ENCODE results near the gene CORO2B. TPM values are rescaled to one million over a fixed set of nuclear protein-coding genes. Genes with fewer than 3 reads are reported as not detected.

The CORO2B gene
- total RNA-seq, 1 donor from 2014 or later = 6.6 TPM

GRCh38 chr15:68553314-68553993 lies 25.3 kb upstream of the CORO2B start:
- intact Hi-C loops (cut with DNase I) = no loop called here
- ATAC-seq (ENCODE audit: poor library complexity) (no peak), DNase-seq (no peak)

GRCh38 chr15:68553994-68554720 lies 24.6 kb upstream of the CORO2B start:
- DNase-seq (no peak), ATAC-seq (ENCODE audit: poor library complexity) (peak; percentile 76)
- intact Hi-C loops (cut with DNase I) = no loop called here

GRCh38 chr15:68554721-68555678 lies 23.8 kb upstream of the CORO2B start:
- DNase-seq = no peak
- intact Hi-C loops (cut with DNase I) = loop anchor here (5.0 kb wide), 1 partner anchor 117 kb away; no protein-coding TSS in a partner anchor
- ATAC-seq (ENCODE audit: poor library complexity) = no peak

- intact Hi-C loops (cut with DNase I) = loop anchor here (2.0 to 5.0 kb wide), 2 partner anchors 117 to 319 kb away; no protein-coding TSS in a partner anchor
- DNase-seq = no peak
Measured at GRCh38 chr15:68555679-68556037, 23.1 kb upstream of the CORO2B start.

GRCh38 chr15:68556139-68556990 lies 22.4 kb upstream of the CORO2B start:
- no peak for ATAC-seq (ENCODE audit: poor library complexity)
- no peak for DNase-seq
- intact Hi-C loops (cut with DNase I) = loop anchor here (2.0 to 5.0 kb wide), 2 partner anchors 116 to 318 kb away; no protein-coding TSS in a partner anchor

More at GRCh38 chr15:68555679-68556037, 23.1 kb upstream of the CORO2B start:
- ATAC-seq (ENCODE audit: poor library complexity) = no peak

- DNase-seq (no peak), ATAC-seq (ENCODE audit: poor library complexity) (no peak)
- intact Hi-C loops (cut with DNase I) = loop anchor here (2.0 to 5.0 kb wide), 2 partner anchors 115 to 317 kb away; no protein-coding TSS in a partner anchor
Measured at GRCh38 chr15:68557469-68558317, 21.1 kb upstream of the CORO2B start.

- ATAC-seq (ENCODE audit: poor library complexity) = no peak
- no peak for DNase-seq
- intact Hi-C loops (cut with DNase I) = loop anchor here (5.0 kb wide), 1 partner anchor 114 kb away; no protein-coding TSS in a partner anchor
Measured at GRCh38 chr15:68558318-68559305, 20.2 kb upstream of the CORO2B start.

- intact Hi-C loops (cut with DNase I) = loop anchor here (5.0 kb wide), 1 partner anchor 113 kb away; no protein-coding TSS in a partner anchor
- ATAC-seq (ENCODE audit: poor library complexity) (peak; percentile 99), DNase-seq (peak; percentile 91)
Measured at GRCh38 chr15:68559345-68560310, 19.2 kb upstream of the CORO2B start.

- ATAC-seq (ENCODE audit: poor library complexity) (no peak), DNase-seq (no peak)
- intact Hi-C loops (cut with DNase I) = no loop called here
Measured at GRCh38 chr15:68560501-68561113, 18.2 kb upstream of the CORO2B start.

- intact Hi-C loops (cut with DNase I) = no loop called here
- no peak for DNase-seq
- ATAC-seq (ENCODE audit: poor library complexity) = no peak
Measured at GRCh38 chr15:68561171-68561900, 17.5 kb upstream of the CORO2B start.

GRCh38 chr15:68561901-68562300 lies 16.9 kb upstream of the CORO2B start:
- DNase-seq (no peak), ATAC-seq (ENCODE audit: poor library complexity) (no peak)
- intact Hi-C loops (cut with DNase I) = no loop called here

GRCh38 chr15:68564173-68564572 lies 14.6 kb upstream of the CORO2B start:
- DNase-seq = no peak
- ATAC-seq (ENCODE audit: poor library complexity) = no peak
- intact Hi-C loops (cut with DNase I) = no loop called here

- intact Hi-C loops (cut with DNase I) = no loop called here
- no peak for DNase-seq
- no peak for ATAC-seq (ENCODE audit: poor library complexity)
Measured at GRCh38 chr15:68565234-68565633, 13.6 kb upstream of the CORO2B start.

GRCh38 chr15:68565726-68566125 lies 13.1 kb upstream of the CORO2B start:
- ATAC-seq (ENCODE audit: poor library complexity) (no peak), DNase-seq (no peak)
- intact Hi-C loops (cut with DNase I) = no loop called here

All from Right ventricle myocardium superior (tissue), 1 donor.